HL-60 (cell line): ENCODE measurements around the gene OR5B2.

Experiments
- DNase-seq, 2 experiments: peaks; one replicate each; pipeline ENCODE4 v3.0.0-alpha.2; 2010 to 2020; ENCODE audit warnings: low read depth in 1 of 2, low spot score in 1 of 2
- H3K27ac ChIP-seq: fragments of 250-450 bp; sonication (Bioruptor Pico); replicated peaks from 2 replicates; pipeline ENCODE4 v1.5.1; 2020; ENCODE audit warnings: mild to moderate bottlenecking, moderate library complexity
- H3K27me3 ChIP-seq: fragments of 250-450 bp; sonication (Bioruptor Pico); 2 replicates; pipeline ENCODE4 v1.5.1; 2021; ENCODE audit warnings: mild to moderate bottlenecking, moderate library complexity; ENCODE audit not compliant: insufficient read depth, poor library complexity, severe bottlenecking
- H3K4me3 ChIP-seq: replicated peaks from 2 replicates; pipeline ENCODE4 v1.5.1; 2011; ENCODE audit warnings: mild to moderate bottlenecking, control low read depth, low read length; ENCODE audit not compliant: insufficient read depth
- CTCF ChIP-seq: IDR thresholded peaks from one replicate; pipeline ENCODE4 v1.5.1; 2011; ENCODE audit warnings: low read length, control low read depth, inconsistent platforms; ENCODE audit not compliant: insufficient read depth
- GABPA ChIP-seq: IDR thresholded peaks from 2 replicates; pipeline ENCODE4 v1.6.1; 2012; ENCODE audit warnings: low read depth
- POLR2AphosphoS5 ChIP-seq: IDR thresholded peaks from 2 replicates; pipeline ENCODE4 v1.6.1; 2012; ENCODE audit warnings: low read depth
- REST ChIP-seq: IDR thresholded peaks from 2 replicates; pipeline ENCODE4 v1.6.1; 2012; ENCODE audit warnings: low read depth; ENCODE audit not compliant: insufficient replicate concordance
- SPI1 ChIP-seq: IDR thresholded peaks from 2 replicates; pipeline ENCODE4 v1.6.1; 2012; ENCODE audit warnings: low read depth, mild to moderate bottlenecking, borderline replicate concordance

Gene OR5B2

GRCh38 chr11:58465690-58466089, 37.8 kb upstream of the OR5B2 start:
- no peak for DNase-seq
- TF ChIP-seq GABPA (no peak), SPI1 (no peak)
- Histone ChIP-seq H3K4me3 (no peak overlapping the region), H3K27me3 (no peaks in the 10 kb centered on the region), H3K27ac (no peak overlapping the region)

- no peak overlapping the region for H3K27ac ChIP-seq
- DNase-seq = no peak
- no peaks in the 10 kb centered on the region for H3K27me3 ChIP-seq
- TF ChIP-seq POLR2AphosphoS5 (no peak), GABPA (no peak), SPI1 (no peak), REST (no peak), CTCF (no peak)
- H3K4me3 ChIP-seq = no peak overlapping the region
Measured at GRCh38 chr11:58451585-58451984, 23.7 kb upstream of the OR5B2 start.

- Histone ChIP-seq H3K27me3 (no peaks in the 10 kb centered on the region), H3K27ac (no peak overlapping the region), H3K4me3 (no peak overlapping the region)
- DNase-seq = no peak
- no peak for TF ChIP-seq REST
- TF ChIP-seq SPI1 = no peak
- no peak for TF ChIP-seq CTCF
- TF ChIP-seq POLR2AphosphoS5 = no peak
Measured at GRCh38 chr11:58446294-58446693, 18.4 kb upstream of the OR5B2 start.

GRCh38 chr11:58444300-58444699, 16.4 kb upstream of the OR5B2 start:
- H3K27me3 ChIP-seq = no peaks in the 10 kb centered on the region
- no peak overlapping the region for H3K4me3 ChIP-seq
- no peak overlapping the region for H3K27ac ChIP-seq
- no peak for DNase-seq
- TF ChIP-seq CTCF (no peak), REST (no peak), GABPA (no peak), SPI1 (no peak), POLR2AphosphoS5 (no peak)
